ENCODE measurements around the gene FFAR4.

DNA sequence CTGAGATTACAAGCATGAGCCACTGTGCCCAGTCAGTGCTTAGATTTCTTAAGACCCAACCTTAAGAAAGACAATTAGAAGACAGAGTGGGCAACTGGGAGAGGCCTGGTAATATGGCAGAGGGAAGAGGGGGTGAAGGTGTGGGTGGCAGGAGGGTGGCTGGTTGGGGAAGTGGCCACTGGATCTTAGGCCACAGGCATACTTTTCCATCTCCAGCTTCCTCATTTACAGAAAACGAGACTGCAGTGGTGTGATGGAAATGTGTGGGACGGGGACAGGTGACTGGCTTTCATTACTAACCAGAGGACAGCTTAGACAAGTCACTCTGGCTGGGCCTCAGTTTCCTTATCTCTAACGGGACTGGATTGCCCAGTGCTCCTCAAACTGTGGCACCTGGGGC lies 1.0 kb upstream of the FFAR4 start:
- TF ChIP-seq, protein P1, sequence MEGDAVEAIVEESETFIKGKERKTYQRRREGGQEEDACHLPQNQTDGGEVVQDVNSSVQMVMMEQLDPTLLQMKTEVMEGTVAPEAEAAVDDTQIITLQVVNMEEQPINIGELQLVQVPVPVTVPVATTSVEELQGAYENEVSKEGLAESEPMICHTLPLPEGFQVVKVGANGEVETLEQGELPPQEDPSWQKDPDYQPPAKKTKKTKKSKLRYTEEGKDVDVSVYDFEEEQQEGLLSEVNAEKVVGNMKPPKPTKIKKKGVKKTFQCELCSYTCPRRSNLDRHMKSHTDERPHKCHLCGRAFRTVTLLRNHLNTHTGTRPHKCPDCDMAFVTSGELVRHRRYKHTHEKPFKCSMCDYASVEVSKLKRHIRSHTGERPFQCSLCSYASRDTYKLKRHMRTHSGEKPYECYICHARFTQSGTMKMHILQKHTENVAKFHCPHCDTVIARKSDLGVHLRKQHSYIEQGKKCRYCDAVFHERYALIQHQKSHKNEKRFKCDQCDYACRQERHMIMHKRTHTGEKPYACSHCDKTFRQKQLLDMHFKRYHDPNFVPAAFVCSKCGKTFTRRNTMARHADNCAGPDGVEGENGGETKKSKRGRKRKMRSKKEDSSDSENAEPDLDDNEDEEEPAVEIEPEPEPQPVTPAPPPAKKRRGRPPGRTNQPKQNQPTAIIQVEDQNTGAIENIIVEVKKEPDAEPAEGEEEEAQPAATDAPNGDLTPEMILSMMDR (IDR thresholded peaks at IDR 0.05): no peak
- TF ChIP-seq POLR2AphosphoS5 (IDR thresholded peaks at IDR 0.05): no peak

Data from esophagus muscularis mucosa (tissue), 3 donors.